HG03460 (cell line): ENCODE results near the gene AIP.
"Not testable (repeated sequence)": the region's sequence is repeated elsewhere in the genome, so short reads cannot be mapped to it uniquely, and the experiment has no call there.

ENCODE experiments used
- ATAC-seq: cut with Tn5 transposase; IDR thresholded peaks from one replicate; pipeline ENCODE4 v1.9.1; 2021; ENCODE audit not compliant: unreplicated experiment

AIP gene

GRCh38 chr11:67448220-67448609 lies 34.6 kb upstream of the AIP start:
- no peak for ATAC-seq

GRCh38 chr11:67449116-67449844 lies 33.5 kb upstream of the AIP start:
- no peak for ATAC-seq

- ATAC-seq, result no peak
These were observed 31.8 kb upstream of the AIP start for GRCh38 chr11:67450796-67451657.

- no peak for ATAC-seq
These were observed 31.2 kb upstream of the AIP start for GRCh38 chr11:67451658-67451976.

DNA sequence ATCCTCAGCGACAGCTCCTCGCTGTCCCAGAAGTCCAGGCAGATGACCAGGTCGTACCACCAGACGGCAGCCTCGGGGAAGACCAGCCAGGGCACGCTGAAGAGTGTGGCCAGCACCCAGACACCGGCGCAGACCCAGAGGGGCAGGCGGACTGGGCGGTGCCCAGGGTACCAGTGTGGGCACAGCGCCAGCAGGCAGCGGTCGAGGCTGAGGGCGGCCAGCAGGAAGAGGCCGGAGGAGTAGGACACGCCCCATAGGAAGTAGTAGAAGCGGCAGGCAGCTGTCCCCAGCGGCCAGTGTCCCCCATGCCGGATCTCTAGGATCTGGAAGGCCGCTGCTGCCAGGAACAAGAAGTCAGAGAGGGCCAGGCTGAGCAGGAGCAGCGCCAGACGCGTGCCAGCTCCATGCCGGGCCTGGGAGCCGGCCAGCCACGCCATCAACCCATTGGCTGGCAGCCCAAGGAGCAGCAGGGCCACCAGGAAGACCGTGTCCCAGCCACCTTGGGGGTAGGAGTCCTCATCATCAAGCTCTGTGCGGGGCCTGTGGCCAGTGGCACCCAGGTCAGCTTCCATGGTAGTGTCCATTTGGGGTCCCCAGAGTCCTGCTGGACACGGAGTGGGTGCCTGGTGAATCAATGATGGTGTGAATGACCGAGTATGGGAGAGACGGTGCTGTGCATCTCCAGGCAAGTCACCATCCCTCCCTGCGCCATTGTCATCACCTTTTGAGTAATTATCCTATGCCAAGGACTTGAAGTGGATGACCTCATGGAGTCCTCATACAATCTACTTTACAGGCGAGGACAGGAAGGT lies 30.5 kb upstream of the AIP start, which contains the start of gene GPR152:
Gene GPR152 (minus strand): TSS at position 589 of the 812 bp plus-strand sequence. CDS start 5 bp downstream, at position 584.
- ATAC-seq, result no peak

DNA sequence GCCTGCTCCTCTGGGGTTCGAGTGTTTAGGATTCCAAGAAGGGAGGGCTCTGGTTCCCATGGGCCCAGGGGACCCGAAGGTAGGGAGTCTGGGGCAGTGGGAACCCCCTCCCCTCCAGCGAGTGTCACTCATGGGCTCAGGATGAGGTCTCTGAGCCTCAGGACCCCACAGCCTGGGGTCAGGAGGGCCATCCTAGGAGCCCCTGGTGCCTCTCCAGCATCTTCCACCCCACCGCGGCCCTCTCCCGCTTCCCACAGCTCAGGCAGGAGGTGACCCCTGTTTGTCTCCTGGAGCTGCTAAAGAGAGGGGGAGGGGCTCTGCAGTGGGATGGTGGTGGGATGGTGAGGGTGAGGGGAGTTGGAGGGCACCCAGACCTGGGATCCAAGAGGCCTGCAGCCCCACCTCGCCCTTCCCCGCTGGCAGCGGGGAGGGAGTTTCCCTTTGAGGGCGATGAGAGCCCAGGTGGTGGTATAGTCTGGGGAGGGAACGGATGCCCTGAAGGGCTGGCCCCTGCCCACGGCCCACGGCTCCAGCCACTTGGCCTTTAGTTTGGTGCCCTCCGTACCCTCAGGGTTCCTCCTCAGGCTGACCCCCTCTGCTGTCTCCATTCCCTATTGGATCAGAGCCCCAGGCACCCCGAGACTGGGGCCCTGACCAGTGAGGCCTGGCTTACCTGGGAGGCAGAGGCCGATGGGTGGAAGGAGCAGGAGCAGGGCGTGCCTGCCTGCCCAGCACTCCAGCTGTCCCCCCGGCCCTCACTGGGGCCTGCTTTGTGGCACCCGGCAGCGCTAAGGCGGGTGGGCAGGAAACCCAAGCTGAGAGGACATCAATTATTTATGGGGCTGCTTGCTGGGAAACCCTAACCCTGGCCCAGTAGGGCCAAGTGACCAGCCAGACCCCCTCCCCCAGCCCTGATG lies 28.8 kb upstream of the AIP start:
- no peak for ATAC-seq

- ATAC-seq, result no peak
These were observed 27.8 kb upstream of the AIP start, which contains the start of gene CABP4 for GRCh38 chr11:67455054-67455453. Gene CABP4, plus strand, starts transcription at chr11:67455354. Its CDS starts 70 bp downstream, at chr11:67455424.

DNA sequence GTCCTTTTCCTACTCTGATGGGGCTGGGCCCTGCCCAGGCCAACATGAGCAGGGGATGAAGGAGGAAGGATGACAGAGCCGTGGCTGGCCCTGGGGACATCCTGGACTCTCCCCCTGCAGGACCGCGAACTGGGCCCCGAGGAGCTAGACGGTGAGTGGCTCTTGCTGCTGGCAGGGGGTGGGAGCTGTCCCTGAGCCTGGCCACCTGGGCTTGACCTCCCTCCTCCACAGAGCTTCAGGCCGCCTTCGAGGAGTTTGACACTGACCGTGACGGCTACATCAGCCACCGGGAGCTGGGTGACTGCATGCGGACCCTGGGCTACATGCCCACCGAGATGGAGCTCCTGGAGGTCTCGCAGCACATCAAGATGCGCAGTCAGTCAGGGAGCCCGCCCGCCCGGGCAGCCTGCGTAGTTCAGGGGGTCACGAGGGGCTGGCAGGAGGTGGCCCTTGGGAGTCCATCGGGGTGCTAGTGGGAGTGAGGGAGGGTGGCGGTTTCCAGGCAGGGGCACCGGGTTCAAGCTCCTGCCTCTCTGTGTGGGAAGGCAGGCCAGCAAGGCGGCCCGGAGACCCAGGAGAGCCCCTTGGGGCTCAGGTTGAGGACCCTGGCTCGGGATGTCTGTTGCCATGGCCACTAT lies 26.6 kb upstream of the AIP start:
- ATAC-seq, result no peak

DNA sequence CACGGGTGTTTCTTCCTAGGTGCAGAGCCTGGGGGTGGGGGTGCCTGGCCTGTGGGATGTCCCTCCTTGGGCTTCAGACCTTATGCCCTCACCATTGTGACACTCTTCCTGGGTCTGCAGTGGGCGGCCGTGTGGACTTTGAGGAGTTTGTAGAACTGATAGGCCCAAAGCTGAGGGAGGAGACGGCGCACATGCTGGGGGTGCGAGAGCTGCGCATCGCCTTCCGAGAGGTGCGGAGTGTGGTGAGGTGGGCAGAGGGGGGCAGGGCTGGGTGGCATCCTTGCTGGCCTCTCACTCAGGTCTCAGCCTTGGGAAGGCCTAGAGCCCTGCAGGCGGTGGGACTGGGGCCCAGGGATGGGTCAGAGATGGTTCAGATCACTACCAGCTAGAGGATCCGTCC lies 25.4 kb upstream of the AIP start:
- ATAC-seq, result no peak

DNA sequence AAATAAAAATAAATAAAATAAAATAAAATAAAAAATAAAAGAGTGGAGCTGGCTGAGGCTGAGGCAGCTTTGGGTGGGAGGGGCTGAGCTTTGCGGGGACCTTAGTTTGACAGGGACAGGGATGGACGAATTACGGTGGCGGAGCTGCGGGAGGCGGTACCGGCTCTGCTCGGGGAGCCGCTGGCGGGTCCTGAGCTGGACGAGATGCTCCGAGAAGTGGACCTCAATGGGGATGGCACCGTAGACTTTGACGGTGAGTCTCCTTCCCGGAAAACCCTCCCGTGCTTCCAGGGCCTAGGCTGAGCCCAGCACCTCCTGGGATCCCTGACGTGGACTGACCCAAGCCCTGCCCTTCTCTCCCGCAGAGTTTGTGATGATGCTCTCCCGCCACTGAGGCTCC lies 24.6 kb upstream of the AIP start:
- no peak for ATAC-seq

- ATAC-seq, result no peak
These were observed 19.6 kb upstream of the AIP start for GRCh38 chr11:67463186-67463585.

DNA sequence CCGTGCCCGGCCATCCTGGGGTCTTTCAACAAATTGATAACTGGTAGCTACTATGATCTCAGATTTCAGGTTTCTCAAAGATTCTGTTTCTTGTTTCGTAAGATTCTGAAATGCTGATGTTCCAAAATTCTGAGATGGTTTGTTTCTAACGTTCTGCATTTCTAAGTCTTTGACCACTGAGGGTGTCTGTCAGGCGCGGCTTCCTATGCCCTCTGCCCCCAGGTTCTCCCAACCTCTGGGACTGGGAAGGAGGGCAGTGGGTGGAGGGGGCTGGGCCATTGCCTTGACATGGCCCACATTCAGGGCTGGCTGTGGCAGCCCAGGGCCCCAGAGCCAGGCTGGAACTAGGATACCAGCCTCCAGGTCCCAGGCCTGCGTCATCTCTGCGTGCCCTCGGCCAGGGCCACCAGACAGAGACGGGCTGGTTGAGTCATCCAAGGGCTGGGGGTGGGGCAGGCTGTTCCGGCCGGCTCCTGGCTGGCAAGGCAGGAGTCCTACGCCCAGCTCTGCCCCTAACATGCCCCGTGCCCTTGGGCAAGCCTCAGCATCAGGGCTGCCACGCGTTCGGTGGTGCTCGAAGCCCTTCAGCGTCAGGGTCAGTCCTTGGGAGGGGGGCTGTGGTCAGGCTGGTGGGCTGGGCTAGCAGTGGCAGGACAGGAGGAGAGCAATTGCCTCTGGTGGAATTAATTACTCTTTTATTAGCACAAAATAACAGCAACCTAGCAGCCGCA lies 19.0 kb upstream of the AIP start:
- no peak for ATAC-seq

- ATAC-seq, result peak; percentile 47
These were observed 18.2 kb upstream of the AIP start for GRCh38 chr11:67464411-67465188.

- no peak for ATAC-seq
These were observed 17.7 kb upstream of the AIP start for GRCh38 chr11:67465189-67465510.

GRCh38 chr11:67465530-67465929 lies 17.3 kb upstream of the AIP start:
- ATAC-seq, result not testable (repeated sequence)

GRCh38 chr11:67466367-67466766 lies 16.5 kb upstream of the AIP start:
- no peak for ATAC-seq

DNA sequence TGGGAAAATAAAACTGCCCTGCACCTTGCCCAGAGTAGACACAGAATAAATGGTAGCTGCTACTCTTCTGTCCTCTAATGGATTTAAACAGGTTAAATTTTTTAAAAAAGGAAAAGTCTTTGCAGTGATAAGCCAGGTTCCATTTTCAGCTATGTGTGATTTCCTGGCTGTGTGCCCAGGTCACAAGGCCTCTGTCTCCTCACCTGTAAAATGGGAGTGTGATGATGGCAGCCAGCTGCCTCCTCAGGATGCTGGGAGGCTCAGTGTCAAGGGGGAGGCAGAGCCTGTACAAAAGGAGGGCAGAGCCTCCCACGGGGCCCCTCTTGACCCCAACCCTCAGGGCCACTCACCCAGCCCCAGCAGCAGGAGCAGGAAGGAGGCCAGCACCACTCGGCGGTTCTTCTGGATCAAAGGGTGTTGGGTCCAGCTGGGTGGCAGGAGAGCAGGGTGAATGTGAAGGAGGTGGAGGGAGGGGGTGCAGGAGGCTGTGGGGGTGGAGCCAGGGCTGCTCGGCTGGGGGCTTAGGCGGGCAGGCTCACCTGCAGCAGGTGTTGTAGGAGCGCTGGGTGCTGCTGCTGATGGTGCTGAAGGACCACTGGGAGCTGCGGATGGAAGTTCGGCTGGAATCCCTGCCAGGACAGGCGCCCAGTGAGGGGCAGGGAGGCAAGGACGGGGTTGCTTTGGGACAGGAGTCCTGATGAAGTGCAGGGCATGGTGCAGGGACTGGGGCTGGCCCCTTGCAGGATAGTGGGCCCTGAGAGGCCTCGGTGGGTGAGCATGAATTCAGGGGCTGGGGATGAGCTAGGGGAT lies 15.7 kb upstream of the AIP start:
- no peak for ATAC-seq

GRCh38 chr11:67468056-67468455 lies 14.8 kb upstream of the AIP start:
- ATAC-seq, result no peak
